ENCODE measurements around the gene CDKN2C.

Gene CDKN2C

GRCh38 chr1:50959913-50960844, 9.9 kb upstream of the CDKN2C start, which contains the start of gene FAF1:
Gene FAF1 (minus strand): TSS chr1:50960267. CDS start chr1:50959811, 456 bp downstream.
- DNase-seq (ENCODE audit: insufficient read length, low spot score) (peak; percentile 98), FAIRE-seq (peak; percentile 97)

GRCh38 chr1:50964863-50965262, 5.2 kb upstream of the CDKN2C start:
- FAIRE-seq: no peak
- no peak for DNase-seq (ENCODE audit: insufficient read length, low spot score)

- FAIRE-seq (no peak), DNase-seq (ENCODE audit: insufficient read length, low spot score) (no peak)
Measured at GRCh38 chr1:50966991-50967390, 3.1 kb upstream of the CDKN2C start.

GRCh38 chr1:50967416-50968157, 2.5 kb upstream of the CDKN2C start:
- FAIRE-seq (peak; percentile 64), DNase-seq (ENCODE audit: insufficient read length, low spot score) (no peak)

- FAIRE-seq (peak; percentile 65), DNase-seq (ENCODE audit: insufficient read length, low spot score) (no peak)
Measured at GRCh38 chr1:50968158-50968820, 1.8 kb upstream of the CDKN2C start.

GRCh38 chr1:50968821-50969610, 1.0 kb upstream of the CDKN2C start:
- DNase-seq (ENCODE audit: insufficient read length, low spot score) (no peak), FAIRE-seq (no peak)

- DNase-seq (ENCODE audit: insufficient read length, low spot score) (no peak), FAIRE-seq (no peak)
Measured at GRCh38 chr1:50970509-50970887, 453 bp downstream of the CDKN2C start.

- DNase-seq (ENCODE audit: insufficient read length, low spot score) (no peak), FAIRE-seq (peak; percentile 42)
Measured at GRCh38 chr1:50970931-50971582, 1.0 kb downstream of the CDKN2C start.

GRCh38 chr1:50971748-50972305, 1.8 kb downstream of the CDKN2C start:
- DNase-seq (ENCODE audit: insufficient read length, low spot score) (no peak), FAIRE-seq (peak; percentile 35)

- peak; percentile 65 for FAIRE-seq
- no peak for DNase-seq (ENCODE audit: insufficient read length, low spot score)
Measured at GRCh38 chr1:50972766-50973165, 2.7 kb downstream of the CDKN2C start.

GRCh38 chr1:50973255-50973654, 3.2 kb downstream of the CDKN2C start:
- DNase-seq (ENCODE audit: insufficient read length, low spot score): no peak
- FAIRE-seq: no peak

GRCh38 chr1:50973875-50974617, 4.0 kb downstream of the CDKN2C start:
- DNase-seq (ENCODE audit: insufficient read length, low spot score): no peak
- peak; percentile 80 for FAIRE-seq

GRCh38 chr1:50974618-50974935, 4.5 kb downstream of the CDKN2C start:
- DNase-seq (ENCODE audit: insufficient read length, low spot score): no peak
- no peak for FAIRE-seq

- DNase-seq (ENCODE audit: insufficient read length, low spot score) (no peak), FAIRE-seq (no peak)
Measured at GRCh38 chr1:50975436-50975835, 5.4 kb downstream of the CDKN2C start.

- no peak for DNase-seq (ENCODE audit: insufficient read length, low spot score)
- no peak for FAIRE-seq
Measured at GRCh38 chr1:50976111-50976889, 6.3 kb downstream of the CDKN2C start.

- no peak for DNase-seq (ENCODE audit: insufficient read length, low spot score)
- FAIRE-seq: peak; percentile 97
Measured at GRCh38 chr1:50976890-50977574, 7.0 kb downstream of the CDKN2C start.

- FAIRE-seq (no peak), DNase-seq (ENCODE audit: insufficient read length, low spot score) (no peak)
Measured at GRCh38 chr1:50977575-50978143, 7.6 kb downstream of the CDKN2C start.

Measured in GM19239 (cell line).